NB4 (cell line): Measurements from ENCODE around the gene ISG20.

Source experiments
- MYC ChIP-seq: IDR thresholded peaks from 2 replicates; pipeline ENCODE4 v1.6.1; 2011; ENCODE audit warnings: low read depth, low read length
- POLR2A ChIP-seq: IDR thresholded peaks from 2 replicates; pipeline ENCODE4 v1.6.1; 2011; ENCODE audit warnings: mild to moderate bottlenecking; ENCODE audit not compliant: insufficient read length; ENCODE audit errors: extremely low read depth
- TF ChIP-seq, protein P1 (sequence below): IDR thresholded peaks from one replicate; pipeline ENCODE4 v1.5.1; 2012; ENCODE audit warnings: low read depth, low read length

DNA sequence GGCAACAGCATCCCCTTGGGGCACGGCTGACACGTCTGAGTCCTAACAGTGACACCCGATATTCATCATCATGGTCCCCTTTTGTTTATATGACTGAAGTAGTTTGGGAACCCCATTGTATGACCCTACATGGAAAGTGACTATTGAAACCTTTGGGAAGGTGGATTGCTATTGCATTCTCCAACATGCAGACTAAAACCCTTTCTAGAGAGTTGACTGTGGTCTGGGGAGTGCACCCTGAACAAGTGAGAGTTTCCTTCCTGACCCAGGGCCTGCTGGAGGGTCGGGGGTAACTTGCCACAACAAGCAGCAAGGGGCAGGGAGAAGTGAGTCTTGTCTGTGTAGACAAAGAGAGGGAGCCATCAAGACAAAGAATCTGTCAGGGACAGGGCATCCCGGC lies 54.4 kb downstream of the ISG20 start:
- TF ChIP-seq, protein P1, sequence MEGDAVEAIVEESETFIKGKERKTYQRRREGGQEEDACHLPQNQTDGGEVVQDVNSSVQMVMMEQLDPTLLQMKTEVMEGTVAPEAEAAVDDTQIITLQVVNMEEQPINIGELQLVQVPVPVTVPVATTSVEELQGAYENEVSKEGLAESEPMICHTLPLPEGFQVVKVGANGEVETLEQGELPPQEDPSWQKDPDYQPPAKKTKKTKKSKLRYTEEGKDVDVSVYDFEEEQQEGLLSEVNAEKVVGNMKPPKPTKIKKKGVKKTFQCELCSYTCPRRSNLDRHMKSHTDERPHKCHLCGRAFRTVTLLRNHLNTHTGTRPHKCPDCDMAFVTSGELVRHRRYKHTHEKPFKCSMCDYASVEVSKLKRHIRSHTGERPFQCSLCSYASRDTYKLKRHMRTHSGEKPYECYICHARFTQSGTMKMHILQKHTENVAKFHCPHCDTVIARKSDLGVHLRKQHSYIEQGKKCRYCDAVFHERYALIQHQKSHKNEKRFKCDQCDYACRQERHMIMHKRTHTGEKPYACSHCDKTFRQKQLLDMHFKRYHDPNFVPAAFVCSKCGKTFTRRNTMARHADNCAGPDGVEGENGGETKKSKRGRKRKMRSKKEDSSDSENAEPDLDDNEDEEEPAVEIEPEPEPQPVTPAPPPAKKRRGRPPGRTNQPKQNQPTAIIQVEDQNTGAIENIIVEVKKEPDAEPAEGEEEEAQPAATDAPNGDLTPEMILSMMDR: no peak
- TF ChIP-seq MYC (no peak), POLR2A (no peak)
